ENCODE data around the gene DOHH.

DNA sequence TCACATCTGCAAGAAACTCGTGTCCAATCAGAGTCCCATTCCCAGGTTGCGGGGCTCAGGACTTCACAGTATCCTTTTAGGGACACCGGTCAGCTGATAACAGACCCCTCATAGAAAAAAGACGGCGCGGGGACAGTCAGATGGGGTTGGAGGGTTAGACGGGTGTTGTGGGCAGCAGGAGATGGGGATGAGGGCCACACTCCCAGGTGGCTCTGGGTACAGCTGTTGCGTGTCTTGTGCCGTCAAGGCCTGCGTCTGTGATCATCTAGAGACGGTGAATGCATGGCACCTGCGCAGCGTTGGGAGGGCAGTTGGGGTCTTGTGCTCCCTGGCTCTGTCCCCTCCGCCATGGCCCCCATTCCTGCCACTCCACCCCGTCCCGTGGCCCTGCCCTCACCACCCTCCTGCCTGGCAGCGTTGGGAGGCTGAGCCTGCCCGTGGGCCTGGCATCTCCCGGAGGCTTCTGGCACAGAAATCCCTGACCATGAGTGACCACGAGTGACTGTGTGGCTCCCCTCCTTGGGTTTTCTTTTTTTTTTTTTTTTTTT, 24.5 kb upstream of the DOHH start:
- no peak for TF ChIP-seq POLR2A (IDR thresholded peaks at IDR 0.05)
- no peak for TF ChIP-seq CTCF (IDR thresholded peaks at IDR 0.05)
- no peak for TF ChIP-seq POLR2AphosphoS5 (IDR thresholded peaks at IDR 0.05)
- no peak for TF ChIP-seq EP300 (IDR thresholded peaks at IDR 0.05)

All from gastroesophageal sphincter (tissue), 3 donors.